HG03571 (cell line): ENCODE results near the gene VIL1.
A peak's percentile ranks its signal among the peaks of the same experiment; 100 is the strongest.

Experiments
- ATAC-seq: cut with Tn5 transposase; IDR thresholded peaks from one replicate; pipeline ENCODE4 v1.9.1; 2021; ENCODE audit not compliant: unreplicated experiment

Gene VIL1

DNA sequence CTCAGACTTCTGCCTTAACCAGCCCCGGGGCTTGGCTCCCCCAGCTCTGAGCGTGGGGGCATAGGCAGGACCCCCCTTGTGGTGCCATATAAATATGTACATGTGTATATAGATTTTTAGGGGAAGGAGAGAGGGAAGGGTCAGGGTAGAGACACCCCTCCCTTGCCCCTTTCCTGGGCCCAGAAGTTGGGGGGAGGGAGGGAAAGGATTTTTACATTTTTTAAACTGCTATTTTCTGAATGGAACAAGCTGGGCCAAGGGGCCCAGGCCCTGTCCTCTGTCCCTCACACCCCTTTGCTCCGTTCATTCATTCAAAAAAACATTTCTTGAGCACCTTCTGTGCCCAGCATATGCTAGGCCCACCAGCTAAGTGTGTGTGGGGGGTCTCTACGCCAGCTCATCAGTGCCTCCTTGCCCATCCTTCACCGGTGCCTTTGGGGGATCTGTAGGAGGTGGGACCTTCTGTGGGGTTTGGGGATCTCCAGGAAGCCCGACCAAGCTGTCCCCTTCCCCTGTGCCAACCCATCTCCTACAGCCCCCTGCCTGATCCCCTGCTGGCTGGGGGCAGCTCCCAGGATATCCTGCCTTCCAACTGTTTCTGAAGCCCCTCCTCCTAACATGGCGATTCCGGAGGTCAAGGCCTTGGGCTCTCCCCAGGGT, 13.7 kb upstream of the VIL1 start:
- no peak for ATAC-seq

DNA sequence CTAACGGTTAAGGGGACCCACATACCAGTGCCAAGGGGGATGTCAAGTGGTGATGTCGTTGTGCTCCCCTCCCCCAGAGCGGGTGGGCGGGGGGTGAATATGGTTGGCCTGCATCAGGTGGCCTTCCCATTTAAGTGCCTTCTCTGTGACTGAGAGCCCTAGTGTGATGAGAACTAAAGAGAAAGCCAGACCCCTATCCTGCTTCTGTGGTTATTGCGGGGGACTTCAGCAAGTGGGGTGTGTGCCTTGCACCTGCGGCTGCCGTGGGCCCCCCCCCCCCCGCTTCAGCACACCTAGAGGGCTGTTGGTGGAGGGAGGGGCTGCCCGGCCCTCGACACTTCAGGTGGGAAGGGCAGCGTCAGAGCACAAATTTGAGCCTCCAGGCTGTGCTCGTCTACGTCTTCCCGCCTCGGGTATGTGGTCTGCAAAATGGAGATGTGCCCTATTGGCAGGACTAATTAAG, 13.1 kb upstream of the VIL1 start:
- no peak for ATAC-seq

- ATAC-seq, result peak; percentile 72
Observed at GRCh38 chr2:218406209-218406948, 12.5 kb upstream of the VIL1 start.

GRCh38 chr2:218406949-218407618, 11.8 kb upstream of the VIL1 start:
- no peak for ATAC-seq

- ATAC-seq, result no peak
Observed at GRCh38 chr2:218407717-218408116, 11.2 kb upstream of the VIL1 start.

DNA sequence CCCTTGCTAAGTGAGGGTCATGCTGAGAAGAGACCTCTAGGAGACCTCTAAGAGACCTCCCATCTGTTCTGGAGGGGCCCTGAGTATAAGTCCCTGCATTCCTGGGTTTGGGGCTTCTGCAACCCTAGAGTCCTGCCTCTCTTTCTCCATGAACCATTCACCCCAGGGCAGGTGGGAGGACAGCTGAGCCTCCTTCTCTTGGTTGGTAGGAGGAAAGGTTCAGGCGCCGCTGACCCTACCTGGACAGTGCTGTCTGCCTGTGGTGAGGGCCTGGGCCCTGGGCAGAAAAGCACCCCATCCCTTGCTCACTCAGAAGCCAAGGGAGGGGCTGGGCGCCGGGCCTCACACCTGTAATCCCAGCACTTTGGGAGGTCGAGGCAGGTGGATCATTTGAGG, 604 bp upstream of the VIL1 start:
- ATAC-seq, result no peak

GRCh38 chr2:218419630-218420216, 800 bp downstream of the VIL1 start:
- ATAC-seq, result no peak

GRCh38 chr2:218421027-218421426, 2.1 kb downstream of the VIL1 start:
- ATAC-seq, result no peak

GRCh38 chr2:218422403-218423086, 3.6 kb downstream of the VIL1 start:
- ATAC-seq, result no peak

DNA sequence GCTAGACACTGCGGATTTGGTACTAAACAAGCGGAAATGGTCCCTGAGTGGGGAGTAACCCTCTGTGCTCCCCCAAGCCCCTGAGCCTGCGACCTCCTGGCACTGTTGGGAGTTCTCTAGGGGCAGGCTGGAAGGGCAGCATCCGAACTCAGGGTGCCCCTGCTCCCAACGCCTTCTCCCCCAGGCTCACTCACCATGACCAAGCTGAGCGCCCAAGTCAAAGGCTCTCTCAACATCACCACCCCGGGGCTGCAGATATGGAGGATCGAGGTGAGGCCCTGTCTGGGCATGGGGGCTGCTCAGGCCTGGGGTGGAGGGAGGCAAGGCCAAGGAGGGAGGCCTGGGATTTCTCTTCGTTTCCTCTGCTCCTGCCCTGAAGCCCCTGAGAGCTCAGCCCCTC, 4.7 kb downstream of the VIL1 start:
- ATAC-seq, result no peak

GRCh38 chr2:218425531-218425930, 6.6 kb downstream of the VIL1 start:
- ATAC-seq, result no peak

- ATAC-seq, result no peak
Observed at GRCh38 chr2:218427741-218428140, 8.8 kb downstream of the VIL1 start.

DNA sequence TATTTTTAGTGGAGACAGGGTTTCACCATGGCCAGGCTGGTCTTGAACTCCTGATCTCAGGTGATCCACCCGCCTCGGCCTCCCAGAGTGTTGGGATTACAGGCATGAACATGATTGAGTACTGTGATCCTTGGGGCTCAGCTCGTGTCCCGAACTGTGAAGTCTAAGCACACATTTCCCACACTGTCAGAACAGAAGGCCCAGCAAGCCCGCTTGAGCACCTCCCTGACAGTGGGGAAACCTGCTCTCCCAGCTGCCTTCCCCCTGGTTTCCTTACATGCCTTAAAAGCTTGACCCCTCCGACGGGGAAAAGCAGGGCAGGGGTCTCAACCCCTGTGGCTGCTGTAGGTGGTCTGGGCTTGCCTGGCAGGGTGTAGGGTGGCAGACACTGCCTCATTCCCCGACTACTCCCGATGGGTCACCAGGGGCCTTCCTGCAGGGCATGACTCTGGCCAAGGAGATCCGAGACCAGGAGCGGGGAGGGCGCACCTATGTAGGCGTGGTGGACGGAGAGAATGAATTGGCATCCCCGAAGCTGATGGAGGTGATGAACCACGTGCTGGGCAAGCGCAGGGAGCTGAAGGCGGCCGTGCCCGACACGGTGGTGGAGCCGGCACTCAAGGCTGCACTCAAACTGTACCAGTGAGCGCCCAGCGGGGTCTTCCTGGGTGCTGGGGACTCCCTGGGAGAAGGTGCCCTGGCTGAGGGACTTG, 10.1 kb downstream of the VIL1 start:
- ATAC-seq, result no peak

DNA sequence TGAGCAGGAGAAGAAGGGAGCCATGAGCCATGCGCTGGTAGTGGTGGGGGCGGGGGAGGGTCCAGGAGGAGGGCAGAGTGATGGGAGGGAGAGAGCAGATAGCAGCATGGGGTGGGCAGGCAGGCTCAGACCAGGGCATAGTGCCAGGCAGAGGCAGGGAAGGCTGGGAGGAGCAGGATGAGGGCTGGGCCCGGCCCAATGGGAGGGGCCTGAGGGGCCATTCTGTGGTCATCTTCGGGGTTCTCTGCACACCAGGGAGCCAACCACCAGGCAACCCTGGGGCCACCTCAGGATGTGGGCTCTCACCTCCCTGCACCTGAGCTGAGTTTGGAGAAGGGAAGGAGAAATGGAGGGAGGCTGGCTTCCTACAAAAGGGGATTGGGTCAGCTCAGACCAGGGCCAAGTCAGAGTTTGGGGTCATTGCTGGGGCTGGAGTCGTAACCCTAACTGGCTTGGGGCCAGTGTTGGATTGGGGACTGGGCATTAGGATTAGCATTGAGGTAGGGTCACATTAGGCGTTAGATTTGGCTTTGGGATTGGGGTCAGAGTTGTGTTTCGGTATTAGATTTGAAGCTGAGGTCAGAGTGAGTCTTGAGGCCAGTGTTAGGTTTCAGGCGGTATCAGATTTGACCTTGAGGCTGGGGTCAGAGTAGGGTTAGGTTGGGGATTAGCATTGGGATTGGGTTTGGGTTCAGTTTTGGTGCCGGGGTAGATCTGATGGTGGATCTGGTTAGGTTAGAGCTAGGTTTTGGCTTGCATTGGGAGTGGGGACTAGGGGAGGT, 11.2 kb downstream of the VIL1 start:
- no peak for ATAC-seq

- ATAC-seq, result no peak
Observed at GRCh38 chr2:218430721-218431120, 11.8 kb downstream of the VIL1 start.

- ATAC-seq, result no peak
Observed at GRCh38 chr2:218431878-218432277, 13.0 kb downstream of the VIL1 start.

DNA sequence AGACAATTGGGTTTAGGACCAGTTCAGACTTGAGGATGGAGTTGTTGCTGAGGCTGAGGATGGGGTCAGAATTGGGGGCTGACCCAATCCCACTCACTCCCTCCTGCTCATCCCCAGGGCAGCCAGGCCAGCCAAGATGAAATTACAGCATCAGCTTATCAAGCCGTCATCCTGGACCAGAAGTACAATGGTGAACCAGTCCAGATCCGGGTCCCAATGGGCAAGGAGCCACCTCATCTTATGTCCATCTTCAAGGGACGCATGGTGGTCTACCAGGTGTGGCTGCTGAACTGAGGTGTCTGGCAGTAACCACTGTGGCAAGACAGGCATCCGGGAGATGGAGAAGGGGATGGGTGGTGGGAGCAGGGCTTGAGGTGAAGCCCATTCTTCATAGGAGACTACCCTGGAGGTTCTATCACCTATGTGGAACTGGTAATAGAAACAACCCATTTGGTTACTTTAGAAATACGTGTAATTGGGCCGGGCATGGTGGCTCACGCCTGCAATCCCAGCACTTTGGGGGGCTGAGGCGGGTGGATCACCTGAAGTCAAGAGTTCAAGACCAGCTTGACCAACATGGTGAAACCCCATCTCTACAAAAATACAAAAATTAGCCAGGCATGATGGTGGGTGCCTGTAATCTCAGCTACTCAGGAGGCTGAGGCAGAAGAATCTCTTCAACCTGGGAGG, 13.9 kb downstream of the VIL1 start:
- no peak for ATAC-seq

DNA sequence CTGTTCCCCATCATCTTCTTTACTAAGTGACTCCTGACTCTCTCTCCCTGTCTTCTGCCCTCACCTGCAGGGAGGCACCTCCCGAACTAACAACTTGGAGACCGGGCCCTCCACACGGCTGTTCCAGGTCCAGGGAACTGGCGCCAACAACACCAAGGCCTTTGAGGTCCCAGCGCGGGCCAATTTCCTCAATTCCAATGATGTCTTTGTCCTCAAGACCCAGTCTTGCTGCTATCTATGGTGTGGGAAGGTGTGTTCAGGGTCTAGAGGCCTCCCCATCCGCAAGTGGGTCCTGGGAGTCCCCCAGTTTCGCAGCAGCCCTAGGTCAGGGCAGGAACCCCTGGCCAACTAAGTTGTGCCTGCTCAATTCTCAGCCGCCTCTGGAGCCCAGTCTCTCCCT, 15.5 kb downstream of the VIL1 start:
- no peak for ATAC-seq
